Measurements from ENCODE around the gene DPY19L1.
A peak's percentile ranks its signal among the peaks of the same experiment; 100 is the strongest.

The DPY19L1 gene

DNA sequence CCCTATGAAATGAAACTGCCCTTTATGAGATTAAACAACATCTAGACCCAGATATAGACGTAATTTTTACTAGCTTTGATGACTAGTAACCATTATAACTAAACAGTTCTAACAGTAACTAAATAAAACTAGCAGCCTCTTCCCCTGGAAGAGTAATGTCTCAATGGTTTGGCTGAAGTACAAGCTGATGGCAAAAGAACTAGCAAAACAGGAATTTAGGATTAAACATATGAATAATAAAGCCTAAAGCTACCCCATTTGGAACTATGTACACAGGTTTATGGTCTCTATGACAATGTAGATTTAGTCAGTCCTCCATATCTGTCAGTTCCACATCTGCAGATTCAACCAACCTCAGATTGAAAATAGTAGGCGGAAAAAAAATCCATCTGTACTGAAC is 6.4 kb downstream of the DPY19L1 start:
- no peak for TF ChIP-seq YY1 (IDR thresholded peaks at IDR 0.05; ENCODE audit: low read depth)
- TF ChIP-seq EGR1 (IDR thresholded peaks at IDR 0.05), result no peak
- TF ChIP-seq EP300 (IDR thresholded peaks at IDR 0.05; ENCODE audit: borderline replicate concordance), result no peak
- TF ChIP-seq MAX (IDR thresholded peaks at IDR 0.05), result no peak
- no peak for TF ChIP-seq TEAD4 (IDR thresholded peaks at IDR 0.05)
- TF ChIP-seq FOXM1 (IDR thresholded peaks at IDR 0.05; ENCODE audit: borderline replicate concordance, low read depth), result no peak
- TF ChIP-seq ZBTB7A (IDR thresholded peaks at IDR 0.05; ENCODE audit: low read depth), result no peak
- TF ChIP-seq RAD21 (IDR thresholded peaks at IDR 0.05; ENCODE audit: low read depth), result no peak
- TF ChIP-seq TCF12 (IDR thresholded peaks at IDR 0.05; ENCODE audit: low read depth), result no peak
- TF ChIP-seq, protein P1, sequence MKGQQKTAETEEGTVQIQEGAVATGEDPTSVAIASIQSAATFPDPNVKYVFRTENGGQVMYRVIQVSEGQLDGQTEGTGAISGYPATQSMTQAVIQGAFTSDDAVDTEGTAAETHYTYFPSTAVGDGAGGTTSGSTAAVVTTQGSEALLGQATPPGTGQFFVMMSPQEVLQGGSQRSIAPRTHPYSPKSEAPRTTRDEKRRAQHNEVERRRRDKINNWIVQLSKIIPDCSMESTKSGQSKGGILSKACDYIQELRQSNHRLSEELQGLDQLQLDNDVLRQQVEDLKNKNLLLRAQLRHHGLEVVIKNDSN (IDR thresholded peaks at IDR 0.05), result no peak
- TF ChIP-seq, protein P2, sequence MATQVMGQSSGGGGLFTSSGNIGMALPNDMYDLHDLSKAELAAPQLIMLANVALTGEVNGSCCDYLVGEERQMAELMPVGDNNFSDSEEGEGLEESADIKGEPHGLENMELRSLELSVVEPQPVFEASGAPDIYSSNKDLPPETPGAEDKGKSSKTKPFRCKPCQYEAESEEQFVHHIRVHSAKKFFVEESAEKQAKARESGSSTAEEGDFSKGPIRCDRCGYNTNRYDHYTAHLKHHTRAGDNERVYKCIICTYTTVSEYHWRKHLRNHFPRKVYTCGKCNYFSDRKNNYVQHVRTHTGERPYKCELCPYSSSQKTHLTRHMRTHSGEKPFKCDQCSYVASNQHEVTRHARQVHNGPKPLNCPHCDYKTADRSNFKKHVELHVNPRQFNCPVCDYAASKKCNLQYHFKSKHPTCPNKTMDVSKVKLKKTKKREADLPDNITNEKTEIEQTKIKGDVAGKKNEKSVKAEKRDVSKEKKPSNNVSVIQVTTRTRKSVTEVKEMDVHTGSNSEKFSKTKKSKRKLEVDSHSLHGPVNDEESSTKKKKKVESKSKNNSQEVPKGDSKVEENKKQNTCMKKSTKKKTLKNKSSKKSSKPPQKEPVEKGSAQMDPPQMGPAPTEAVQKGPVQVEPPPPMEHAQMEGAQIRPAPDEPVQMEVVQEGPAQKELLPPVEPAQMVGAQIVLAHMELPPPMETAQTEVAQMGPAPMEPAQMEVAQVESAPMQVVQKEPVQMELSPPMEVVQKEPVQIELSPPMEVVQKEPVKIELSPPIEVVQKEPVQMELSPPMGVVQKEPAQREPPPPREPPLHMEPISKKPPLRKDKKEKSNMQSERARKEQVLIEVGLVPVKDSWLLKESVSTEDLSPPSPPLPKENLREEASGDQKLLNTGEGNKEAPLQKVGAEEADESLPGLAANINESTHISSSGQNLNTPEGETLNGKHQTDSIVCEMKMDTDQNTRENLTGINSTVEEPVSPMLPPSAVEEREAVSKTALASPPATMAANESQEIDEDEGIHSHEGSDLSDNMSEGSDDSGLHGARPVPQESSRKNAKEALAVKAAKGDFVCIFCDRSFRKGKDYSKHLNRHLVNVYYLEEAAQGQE (IDR thresholded peaks at IDR 0.05; ENCODE audit: low read depth), result no peak
- TF ChIP-seq CEBPB (IDR thresholded peaks at IDR 0.05), result no peak
- no peak for TF ChIP-seq CREB1 (IDR thresholded peaks at IDR 0.05; ENCODE audit: low read depth)
- TF ChIP-seq NFIC (IDR thresholded peaks at IDR 0.05), result no peak
- TF ChIP-seq TAF1 (IDR thresholded peaks at IDR 0.05; ENCODE audit: low read depth), result no peak

GRCh38 chr7:35029311-35029710 is 8.0 kb downstream of the DPY19L1 start:
- TF ChIP-seq, protein P2 (IDR thresholded peaks at IDR 0.05; ENCODE audit: low read depth), result no peak
- no peak for TF ChIP-seq EP300 (IDR thresholded peaks at IDR 0.05; ENCODE audit: borderline replicate concordance)

DNA sequence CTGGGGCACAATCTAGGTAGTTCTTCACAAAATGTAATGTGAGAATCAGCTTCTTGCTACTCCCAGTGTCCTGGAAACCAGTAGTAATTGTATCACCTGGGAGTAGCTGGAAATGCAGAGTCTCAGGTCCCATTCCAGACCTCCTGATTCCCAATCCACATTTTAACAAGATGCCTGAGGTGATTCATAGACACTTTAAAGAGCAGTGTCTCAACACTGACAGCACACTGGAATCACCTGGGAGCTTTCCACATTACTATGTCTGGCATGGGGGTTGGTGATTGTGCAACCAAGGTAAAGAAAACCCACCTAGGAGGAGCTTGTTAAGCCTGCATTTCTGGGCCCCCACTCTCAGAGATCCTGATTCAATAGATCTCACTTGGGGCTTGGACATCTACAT is 11.1 kb downstream of the DPY19L1 start:
- TF ChIP-seq RAD21 (IDR thresholded peaks at IDR 0.05; ENCODE audit: low read depth), result no peak
- TF ChIP-seq CEBPB (IDR thresholded peaks at IDR 0.05), result peak; percentile 42

DNA sequence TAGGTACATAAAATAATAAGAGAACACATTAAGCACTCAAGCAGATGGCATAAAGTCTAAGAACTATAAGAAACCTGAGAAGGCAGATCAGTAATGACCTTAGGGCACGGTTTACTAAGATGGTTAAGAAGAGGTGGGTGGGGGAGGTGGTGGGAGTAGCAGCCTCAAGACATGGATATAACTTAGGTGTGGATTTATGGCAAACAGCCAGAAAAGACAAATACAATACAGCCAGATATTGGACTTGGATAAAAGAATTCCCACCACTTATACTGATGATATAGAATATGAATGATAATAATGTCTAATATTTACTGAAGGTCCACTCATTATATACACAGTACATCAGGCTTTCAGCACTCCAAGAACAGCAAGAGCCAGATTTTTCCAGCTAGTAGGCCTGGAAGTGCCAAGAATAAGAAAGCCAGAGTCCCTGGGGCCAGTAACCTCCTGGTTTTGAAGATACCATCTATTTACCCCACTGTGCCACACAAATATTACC is 11.9 kb downstream of the DPY19L1 start:
- TF ChIP-seq TEAD4 (IDR thresholded peaks at IDR 0.05), result no peak
- no peak for TF ChIP-seq CREB1 (IDR thresholded peaks at IDR 0.05; ENCODE audit: low read depth)
- no peak for TF ChIP-seq FOXM1 (IDR thresholded peaks at IDR 0.05; ENCODE audit: borderline replicate concordance, low read depth)
- no peak for TF ChIP-seq TCF12 (IDR thresholded peaks at IDR 0.05; ENCODE audit: low read depth)
- TF ChIP-seq, protein P2 (IDR thresholded peaks at IDR 0.05; ENCODE audit: low read depth), result no peak
- TF ChIP-seq, protein P1 (IDR thresholded peaks at IDR 0.05), result no peak
- no peak for TF ChIP-seq YY1 (IDR thresholded peaks at IDR 0.05; ENCODE audit: low read depth)
- TF ChIP-seq EP300 (IDR thresholded peaks at IDR 0.05; ENCODE audit: borderline replicate concordance), result no peak
- no peak for TF ChIP-seq ZBTB7A (IDR thresholded peaks at IDR 0.05; ENCODE audit: low read depth)
- no peak for TF ChIP-seq MAX (IDR thresholded peaks at IDR 0.05)
- TF ChIP-seq TAF1 (IDR thresholded peaks at IDR 0.05; ENCODE audit: low read depth), result no peak
- TF ChIP-seq RAD21 (IDR thresholded peaks at IDR 0.05; ENCODE audit: low read depth), result no peak
- TF ChIP-seq NFIC (IDR thresholded peaks at IDR 0.05), result no peak
- no peak for TF ChIP-seq CEBPB (IDR thresholded peaks at IDR 0.05)
- TF ChIP-seq EGR1 (IDR thresholded peaks at IDR 0.05), result no peak

DNA sequence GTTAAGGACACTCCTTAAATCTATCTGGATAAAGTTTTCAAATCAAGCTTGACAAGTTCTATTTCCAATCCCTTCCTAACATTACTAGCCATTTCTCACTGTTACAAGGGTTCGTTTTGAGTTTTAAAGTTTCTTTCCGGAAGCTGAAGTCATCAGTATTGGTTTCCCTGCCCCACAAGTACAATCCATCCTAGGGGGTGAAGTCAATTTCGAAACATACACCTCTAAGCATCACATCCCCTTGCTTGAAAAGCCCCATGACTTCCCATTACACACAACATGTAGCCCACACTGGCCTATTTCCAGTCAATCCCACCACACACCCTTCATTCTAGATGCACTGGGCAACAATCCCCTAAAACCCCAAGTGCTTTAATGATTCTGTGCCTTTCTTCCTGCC is 13.0 kb downstream of the DPY19L1 start:
- no peak for TF ChIP-seq TAF1 (IDR thresholded peaks at IDR 0.05; ENCODE audit: low read depth)
- TF ChIP-seq, protein P1 (IDR thresholded peaks at IDR 0.05), result no peak
- no peak for TF ChIP-seq TCF12 (IDR thresholded peaks at IDR 0.05; ENCODE audit: low read depth)
